ENCODE data around the gene RMP24.
A peak's percentile ranks its signal among the peaks of the same experiment; 100 is the strongest.
"Not testable (repeated sequence)": the region's sequence is repeated elsewhere in the genome, so short reads cannot be mapped to it uniquely, and the experiment has no call there.

RMP24 gene

GRCh38 chr18:35972197-35973000, at the start of gene RMP24:
Gene RMP24 (plus strand): TSS chr18:35972679.
- peak; percentile 94 for DNase-seq

GRCh38 chr18:35923939-35924684, 48.4 kb upstream of the RMP24 start:
- DNase-seq, result no peak

- no peak for DNase-seq
Measured at GRCh38 chr18:35926884-35927283, 45.6 kb upstream of the RMP24 start.

GRCh38 chr18:35927430-35927829, 45.0 kb upstream of the RMP24 start:
- no peak for DNase-seq

DNA sequence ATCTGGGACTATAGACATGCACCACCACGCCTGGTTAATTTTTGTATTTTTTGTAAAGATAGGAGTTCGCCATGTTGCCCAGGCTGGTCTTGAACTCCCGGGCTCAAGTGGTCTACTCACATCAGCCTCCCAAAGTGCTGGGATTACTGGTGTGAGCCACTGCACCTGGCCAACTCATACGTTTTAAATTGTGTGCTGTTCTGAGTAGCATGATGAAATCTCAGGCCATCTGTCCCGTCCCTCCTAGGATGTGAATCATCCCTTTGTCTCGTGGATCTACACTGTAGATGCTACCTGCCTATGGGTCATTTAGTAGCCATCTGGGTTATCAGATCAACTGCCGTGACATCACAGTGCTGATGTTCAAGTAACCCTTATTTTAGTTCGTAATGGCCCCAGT, 38.5 kb upstream of the RMP24 start:
- DNase-seq, result no peak

- DNase-seq, result no peak
Measured at GRCh38 chr18:35934891-35935290, 37.6 kb upstream of the RMP24 start.

- DNase-seq, result no peak
Measured at GRCh38 chr18:35935805-35936204, 36.7 kb upstream of the RMP24 start.

DNA sequence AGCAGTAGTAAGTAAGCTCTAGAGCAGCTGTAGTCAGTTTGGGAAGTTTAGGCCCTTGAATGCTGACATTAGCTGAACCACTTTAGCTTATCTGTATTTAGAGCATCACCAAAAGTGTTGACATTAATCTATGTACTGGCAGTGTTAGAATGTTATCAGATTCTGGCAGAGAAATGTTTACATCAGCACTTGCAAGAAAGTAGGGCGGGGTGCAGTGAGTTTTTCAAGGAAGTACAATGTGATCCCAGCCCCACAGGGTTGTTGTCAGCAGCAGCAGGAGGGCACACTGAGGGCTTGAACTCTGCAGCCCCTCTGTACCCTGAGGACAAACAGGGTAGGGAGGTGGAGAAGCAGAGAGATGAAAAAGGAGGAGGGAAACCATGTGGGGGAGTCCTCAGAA, 35.5 kb upstream of the RMP24 start:
- no peak for DNase-seq

GRCh38 chr18:35938158-35938557, 34.3 kb upstream of the RMP24 start:
- no peak for DNase-seq

DNA sequence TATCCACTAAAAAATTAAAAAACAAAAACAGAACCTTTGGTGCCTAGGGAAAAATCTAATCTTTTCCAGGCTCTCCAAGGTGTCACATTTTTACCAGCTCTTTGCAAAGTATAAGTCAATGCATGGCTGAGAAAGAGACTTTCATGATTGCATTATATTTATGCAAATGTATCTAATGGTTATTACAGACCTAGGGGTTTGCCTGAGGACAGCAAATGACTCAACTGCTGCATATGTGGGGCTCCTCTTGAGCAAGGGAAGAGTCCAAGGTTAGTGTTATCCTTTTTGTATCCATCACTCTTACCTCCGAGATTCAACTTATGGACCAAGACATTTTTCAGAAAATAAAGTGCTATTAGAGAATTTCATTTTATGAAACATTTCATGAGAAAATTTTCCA, 33.9 kb upstream of the RMP24 start:
- no peak for DNase-seq

- no peak for DNase-seq
Measured at GRCh38 chr18:35939138-35939537, 33.3 kb upstream of the RMP24 start.

GRCh38 chr18:35941299-35941698, 31.2 kb upstream of the RMP24 start:
- no peak for DNase-seq

DNA sequence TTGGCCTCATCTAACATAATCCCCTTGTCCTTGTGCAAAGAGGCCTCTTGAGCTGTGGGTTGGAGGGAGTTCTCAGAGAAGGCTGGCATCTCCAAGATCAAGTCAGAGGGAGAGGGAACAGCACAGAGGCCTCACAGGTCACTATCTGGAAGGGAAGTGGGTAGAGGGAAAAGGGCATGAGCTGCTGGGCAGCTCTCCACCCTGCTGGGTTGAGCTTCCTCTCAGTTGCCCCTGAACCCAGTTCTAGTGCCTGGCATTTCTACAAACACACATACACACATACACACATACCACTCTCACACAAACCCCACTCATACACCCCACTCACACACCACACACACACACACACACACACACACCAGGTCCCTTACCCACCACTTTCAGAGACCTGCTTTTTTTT, 30.3 kb upstream of the RMP24 start:
- no peak for DNase-seq

- no peak for DNase-seq
Measured at GRCh38 chr18:35942661-35943060, 29.8 kb upstream of the RMP24 start.

GRCh38 chr18:35948080-35948479, 24.4 kb upstream of the RMP24 start:
- no peak for DNase-seq

- no peak for DNase-seq
Measured at GRCh38 chr18:35949090-35949489, 23.4 kb upstream of the RMP24 start.

- peak; percentile 56 for DNase-seq
Measured at GRCh38 chr18:35949903-35950627, 22.4 kb upstream of the RMP24 start.

DNA sequence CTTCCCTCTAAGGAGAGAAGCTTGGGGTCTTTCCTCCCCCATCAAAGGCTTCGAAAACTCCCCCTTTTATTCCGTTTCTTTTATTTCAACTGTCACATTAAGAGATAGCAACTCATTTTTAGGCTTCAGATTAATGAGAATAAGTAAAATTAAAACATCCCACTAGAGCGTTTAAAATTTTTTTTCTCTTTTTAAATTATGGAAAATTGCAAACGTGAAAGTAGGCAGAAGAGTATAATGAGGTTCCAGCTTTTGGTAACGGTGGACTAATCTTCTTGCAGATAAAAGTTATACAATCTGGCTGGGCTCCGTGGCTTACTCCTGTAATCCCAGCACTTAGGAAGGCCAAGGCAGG, 21.9 kb upstream of the RMP24 start:
- no peak for DNase-seq

DNA sequence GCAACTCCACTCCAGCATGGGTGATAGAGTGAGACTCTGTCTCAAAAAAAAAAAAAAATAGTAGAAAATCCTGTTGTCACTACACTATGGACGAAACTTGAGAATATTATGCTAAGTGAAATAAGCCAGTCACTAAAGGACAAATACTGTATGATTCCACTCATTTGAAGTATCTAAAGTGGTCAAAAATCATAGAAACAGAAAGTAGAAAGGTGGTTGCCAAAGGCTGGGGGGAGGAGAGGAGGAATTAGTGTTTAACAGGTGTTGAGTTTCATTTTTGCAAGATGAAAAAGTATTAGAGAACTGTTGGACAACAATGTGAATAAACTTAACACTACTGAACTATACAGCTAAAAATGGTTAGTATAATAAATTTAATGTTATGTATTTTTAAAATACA, 18.8 kb upstream of the RMP24 start:
- DNase-seq, result no peak

- DNase-seq, result no peak
Measured at GRCh38 chr18:35956226-35956625, 16.3 kb upstream of the RMP24 start.

- DNase-seq, result no peak
Measured at GRCh38 chr18:35962320-35962719, 10.2 kb upstream of the RMP24 start.

GRCh38 chr18:35964319-35964718, 8.2 kb upstream of the RMP24 start:
- no peak for DNase-seq

- not testable (repeated sequence) for DNase-seq
Measured at GRCh38 chr18:35967866-35968265, 4.6 kb upstream of the RMP24 start.

Data from stimulated activated CD4-positive, alpha-beta T cell treated with anti-CD3 and anti-CD28 coated beads, Interleukin-15, amount 100 ng/mL, for 24 hours (primary cell).